Gastrocnemius medialis (tissue), 4 donors: Measurements from ENCODE around the gene RSPH9. TPM values are rescaled to one million over a fixed set of nuclear protein-coding genes. Genes with fewer than 3 reads are reported as not detected.

Source experiments
- ATAC-seq, 2 donors: fragments of 150-250 bp; one replicate each; pipeline ENCODE4 v1.9.1; 2016
- DNase-seq, 2 donors: peaks; one replicate each; pipeline ENCODE4 v3.0.0-alpha.2; 2019
- H3K27ac ChIP-seq, 4 donors: fragments of 200-600 bp; sonication (generic); 1 replicate in 1 of 4; 2 replicates in 3 of 4; pipeline ENCODE4 v1.5.1; 2016 to 2018; ENCODE audit warnings: mild to moderate bottlenecking in 2 of 4, moderate library complexity in 1 of 4
- H3K27me3 ChIP-seq, 3 donors: fragments of 200-600 bp; sonication (generic) in 2 of 3; 1 replicate in 1 of 3; 2 replicates in 2 of 3; pipeline versions ENCODE4 v1.5.1 to v1.6.0; 2016 to 2019; ENCODE audit warnings: mild to moderate bottlenecking in 1 of 3, moderate library complexity in 1 of 3
- H3K36me3 ChIP-seq, 2 donors: fragments of 200-600 bp; sonication (generic) in 1 of 2; one replicate each; pipeline ENCODE4 v1.5.1; 2017 to 2018
- H3K4me1 ChIP-seq, 2 donors: fragments of 200-600 bp; sonication (generic) in 1 of 2; one replicate each; pipeline ENCODE4 v1.5.1; 2016 to 2017; ENCODE audit warnings: mild to moderate bottlenecking in 2 of 2
- H3K4me3 ChIP-seq, 4 donors: fragments of 200-600 bp; sonication (generic) in 3 of 4; 1 replicate in 1 of 4; 2 replicates in 3 of 4; pipeline ENCODE4 v1.5.1; 2016 to 2019; ENCODE audit warnings: mild to moderate bottlenecking in 2 of 4
- H3K9me3 ChIP-seq, 3 donors: fragments of 200-600 bp; sonication (generic) in 2 of 3; 1 replicate in 1 of 3; 2 replicates in 2 of 3; pipeline ENCODE4 v1.5.1; 2016 to 2019
- CTCF ChIP-seq, 5 experiments: fragments of 450-650 bp in 3 of 5; fragments of 200-600 bp in 2 of 5; sonication (generic) in 2 of 5; IDR thresholded peaks in 4 of 5; conservative IDR thresholded peaks in 1 of 5; 1 replicate in 4 of 5; 2 replicates in 1 of 5; pipeline ENCODE4 v1.5.1; 2016 to 2019; ENCODE audit warnings: antibody characterized with exemption in 5 of 5, mild to moderate bottlenecking in 3 of 5, moderate library complexity in 3 of 5
- POLR2A ChIP-seq, 2 donors: fragments of 450-650 bp; IDR thresholded peaks; one replicate each; pipeline ENCODE4 v1.6.1; 2017; ENCODE audit warnings: antibody characterized with exemption in 2 of 2, mild to moderate bottlenecking in 2 of 2, moderate library complexity in 2 of 2
- in situ Hi-C, 4 donors: fragments of 200-750 bp; cut with MboI; loops; one replicate each; pipeline versions ENCODE4 v1.15.0 to v1.8.0; 2017; ENCODE audit warnings: low sequenced_read_pairs in 4 of 4
- intact Hi-C: fragments of 100-400 bp; cut with DNase I; formaldehyde crosslinking; loops from one replicate; pipeline ENCODE4 v1.15.1; 2023; ENCODE audit warnings: low total_unique reads
- total RNA-seq, 4 donors: library from RNA; depleted of rRNA; stranded (reverse); fragments of >200 nt; gene quantifications; one replicate each; pipeline versions ENCODE4 v1.1.0 to v1.2.3, GENCODE V29; 2016

RSPH9 gene
- total RNA-seq, 4 donors from 2014 or later, result 0.09 TPM; not detected in 3

- ATAC-seq, result no peak
Measured at GRCh38 chr6:43627008-43627825, 17.6 kb upstream of the RSPH9 start.

DNA sequence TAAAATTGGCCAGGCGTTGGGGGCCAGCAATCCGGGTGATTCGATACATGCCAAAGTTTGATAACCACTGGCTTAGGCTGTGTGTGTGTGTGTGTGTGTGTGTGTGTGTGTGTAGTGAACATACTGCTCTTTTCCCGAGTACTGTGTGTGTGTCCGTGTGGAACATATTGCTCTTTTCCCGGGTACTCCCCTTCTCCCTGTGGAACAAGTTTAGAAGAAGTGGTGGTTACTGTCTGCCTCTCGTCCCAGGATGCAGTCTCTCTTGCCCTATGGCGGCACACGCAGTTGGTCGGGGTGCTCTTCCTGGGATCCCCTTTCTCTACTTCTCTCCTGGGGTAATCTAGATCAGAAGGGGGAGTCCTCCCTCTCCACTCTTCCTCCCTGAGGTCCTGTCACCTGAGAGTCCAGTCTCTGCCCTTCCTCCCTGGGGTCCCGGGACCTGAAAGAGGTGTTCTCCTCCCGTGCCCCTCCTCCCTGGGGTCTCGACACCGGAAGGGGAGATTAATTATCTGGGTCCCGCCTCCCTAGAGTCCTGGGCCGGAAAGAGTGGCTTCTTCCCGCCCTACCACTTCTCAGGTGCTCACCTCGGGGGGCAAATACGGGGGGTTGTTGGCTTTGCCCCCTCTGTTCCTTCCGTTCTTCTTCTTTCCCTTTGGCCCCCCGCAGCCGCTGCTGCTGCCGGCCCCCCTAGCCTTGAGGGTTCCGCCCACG, 16.3 kb upstream of the RSPH9 start:
- peaks cover 21 to 22% of the 10 kb centered on the region in 2 donors for H3K4me1 ChIP-seq
- no peak for ATAC-seq
- peak overlapping the region; percentile 97 to 100 (median 100) for H3K27ac ChIP-seq
- intact Hi-C loops (loop anchor here (5.0 kb wide), 1 partner anchor 619 kb away; the partner anchor contains the start of gene HSP90AB1), in situ Hi-C loops (no loop called here)
- H3K27me3 ChIP-seq, result no peaks in the 10 kb centered on the region
- peak; percentile 19 to 51 for DNase-seq
- TF ChIP-seq CTCF (IDR thresholded peaks at IDR 0.05 in 4 of 5, conservative IDR thresholded peaks at IDR 0.05 in 1 of 5), result no peak
- no peak for TF ChIP-seq POLR2A (IDR thresholded peaks at IDR 0.05)
- no peaks in the 10 kb centered on the region for H3K9me3 ChIP-seq
- peaks cover 0 to 25% of the 10 kb centered on the region in 2 donors for H3K36me3 ChIP-seq
- H3K4me3 ChIP-seq, result peak overlapping the region; percentile 79 to 97 (median 88)

More at GRCh38 chr6:43627008-43627825, 17.6 kb upstream of the RSPH9 start:
- intact Hi-C loops, result loop anchor here (5.0 kb wide), 1 partner anchor 620 kb away; the partner anchor contains the start of gene HSP90AB1
- TF ChIP-seq CTCF (IDR thresholded peaks at IDR 0.05 in 4 of 5, conservative IDR thresholded peaks at IDR 0.05 in 1 of 5) (no peak), POLR2A (IDR thresholded peaks at IDR 0.05) (peak in 1 of 2 donors; percentile 24)
- Histone ChIP-seq H3K27ac (peak overlapping the region; percentile 97 to 100 (median 100)), H3K27me3 (no peaks in the 10 kb centered on the region), H3K36me3 (peaks cover 0 to 38% of the 10 kb centered on the region in 2 donors), H3K4me3 (peak overlapping the region in 1 of 4 donors; percentile 97), H3K4me1 (peaks cover 21 to 22% of the 10 kb centered on the region in 2 donors), H3K9me3 (no peaks in the 10 kb centered on the region)
- in situ Hi-C loops, result no loop called here
- DNase-seq, result peak; percentile 67 to 74

DNA sequence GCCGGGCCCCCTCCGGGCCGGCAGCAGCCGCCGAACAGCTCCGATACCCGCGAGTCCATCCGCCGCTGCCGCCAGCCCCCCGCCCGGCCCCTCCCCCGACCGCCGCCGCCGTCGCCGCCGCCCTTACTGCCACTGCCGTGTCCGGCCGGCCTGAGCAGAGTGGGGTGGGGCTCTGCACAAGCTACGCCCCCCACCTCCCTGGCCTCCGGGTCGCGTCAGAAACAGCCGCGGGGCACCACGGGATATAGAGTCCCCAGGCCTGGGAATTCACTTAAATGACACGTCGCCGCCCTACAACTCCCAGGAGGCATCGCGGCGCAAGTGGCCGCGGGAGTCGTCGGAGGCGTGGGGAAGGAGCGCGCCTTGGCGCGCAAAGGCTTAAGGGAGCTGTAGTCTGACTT, 15.7 kb upstream of the RSPH9 start, which contains the start of gene GTPBP2:
GTPBP2 (minus strand) TSS at position 161 of the 401 bp plus-strand sequence; CDS start at position 59, 102 bp downstream.
- DNase-seq, result peak; percentile 99
- Histone ChIP-seq H3K9me3 (no peaks in the 10 kb centered on the region), H3K4me3 (peak within 1 kb of the TSS; percentile 79 to 97 (median 88)), H3K4me1 (peaks cover 21 to 22% of the 10 kb centered on the region in 2 donors), H3K36me3 (peaks cover 0 to 19% of the 10 kb centered on the region in 2 donors), H3K27ac (peak within 1 kb of the TSS; percentile 97 to 100 (median 100)), H3K27me3 (no peaks in the 10 kb centered on the region)
- in situ Hi-C loops (no loop called here), intact Hi-C loops (loop anchor here (5.0 kb wide), 1 partner anchor 618 kb away; the partner anchor contains the start of gene HSP90AB1)
- no peak for TF ChIP-seq CTCF (IDR thresholded peaks at IDR 0.05 in 4 of 5, conservative IDR thresholded peaks at IDR 0.05 in 1 of 5)
- TF ChIP-seq POLR2A (IDR thresholded peaks at IDR 0.05), result peak in 1 of 2 donors; percentile 44
- ATAC-seq, result peak; percentile 84 to 87

- peak overlapping the region; percentile 79 to 97 (median 84) for H3K4me3 ChIP-seq
- no peaks in the 10 kb centered on the region for H3K9me3 ChIP-seq
- H3K36me3 ChIP-seq, result peaks cover 0 to 13% of the 10 kb centered on the region in 2 donors
- in situ Hi-C loops, result no loop called here
- H3K27ac ChIP-seq, result peak overlapping the region; percentile 97 to 100 (median 100)
- ATAC-seq, result peak; percentile 90 to 92
- DNase-seq, result peak; percentile 95 to 97
- no peaks in the 10 kb centered on the region for H3K27me3 ChIP-seq
- peaks cover 21 to 22% of the 10 kb centered on the region in 2 donors for H3K4me1 ChIP-seq
- intact Hi-C loops, result loop anchor here (5.0 kb wide), 1 partner anchor 618 kb away; the partner anchor contains the start of gene HSP90AB1
- peak; percentile 79 to 94 for TF ChIP-seq POLR2A (IDR thresholded peaks at IDR 0.05)
- TF ChIP-seq CTCF (IDR thresholded peaks at IDR 0.05 in 4 of 5, conservative IDR thresholded peaks at IDR 0.05 in 1 of 5), result no peak
Measured at GRCh38 chr6:43629505-43630300, 15.1 kb upstream of the RSPH9 start.
